AG10803 (cell line): ENCODE data around the gene U2AF2.

Experiments used
- DNase-seq: peaks from one replicate; pipeline ENCODE4 v3.0.0; 2010; ENCODE audit warnings: low read depth
- H3K4me3 ChIP-seq: 2 replicates; pipeline ENCODE4 v1.5.1; 2011; ENCODE audit warnings: mild to moderate bottlenecking, low read length, control low read depth
- TF ChIP-seq, protein P1 (sequence below): conservative IDR thresholded peaks from 2 replicates; pipeline ENCODE4 v1.5.1; 2011; ENCODE audit warnings: mild to moderate bottlenecking, low read length, control low read depth, inconsistent platforms

Gene U2AF2

DNA sequence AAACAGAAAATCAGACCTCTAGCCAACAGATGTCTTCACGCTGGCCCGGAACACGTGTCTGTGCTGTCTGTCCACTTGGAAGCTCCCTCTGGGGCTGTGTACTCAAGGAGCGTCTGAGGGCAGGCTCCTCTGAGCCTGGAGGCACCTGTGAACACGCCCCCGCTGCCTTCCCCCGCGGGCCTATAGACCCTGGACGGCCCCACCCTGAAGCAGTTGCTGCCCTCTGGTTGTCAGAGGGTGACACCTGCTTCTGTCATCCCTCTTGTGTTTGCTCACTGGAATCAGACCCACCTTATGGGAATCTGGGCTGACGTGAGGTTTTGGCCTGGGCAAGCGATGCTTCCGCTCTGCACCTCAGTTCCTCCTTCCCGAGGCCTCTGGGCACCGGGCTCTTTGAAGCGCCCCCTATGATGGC, 39.4 kb downstream of the U2AF2 start:
- TF ChIP-seq, protein P1, sequence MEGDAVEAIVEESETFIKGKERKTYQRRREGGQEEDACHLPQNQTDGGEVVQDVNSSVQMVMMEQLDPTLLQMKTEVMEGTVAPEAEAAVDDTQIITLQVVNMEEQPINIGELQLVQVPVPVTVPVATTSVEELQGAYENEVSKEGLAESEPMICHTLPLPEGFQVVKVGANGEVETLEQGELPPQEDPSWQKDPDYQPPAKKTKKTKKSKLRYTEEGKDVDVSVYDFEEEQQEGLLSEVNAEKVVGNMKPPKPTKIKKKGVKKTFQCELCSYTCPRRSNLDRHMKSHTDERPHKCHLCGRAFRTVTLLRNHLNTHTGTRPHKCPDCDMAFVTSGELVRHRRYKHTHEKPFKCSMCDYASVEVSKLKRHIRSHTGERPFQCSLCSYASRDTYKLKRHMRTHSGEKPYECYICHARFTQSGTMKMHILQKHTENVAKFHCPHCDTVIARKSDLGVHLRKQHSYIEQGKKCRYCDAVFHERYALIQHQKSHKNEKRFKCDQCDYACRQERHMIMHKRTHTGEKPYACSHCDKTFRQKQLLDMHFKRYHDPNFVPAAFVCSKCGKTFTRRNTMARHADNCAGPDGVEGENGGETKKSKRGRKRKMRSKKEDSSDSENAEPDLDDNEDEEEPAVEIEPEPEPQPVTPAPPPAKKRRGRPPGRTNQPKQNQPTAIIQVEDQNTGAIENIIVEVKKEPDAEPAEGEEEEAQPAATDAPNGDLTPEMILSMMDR, result no peak
- no peak overlapping the region for H3K4me3 ChIP-seq
- DNase-seq, result no peak

DNA sequence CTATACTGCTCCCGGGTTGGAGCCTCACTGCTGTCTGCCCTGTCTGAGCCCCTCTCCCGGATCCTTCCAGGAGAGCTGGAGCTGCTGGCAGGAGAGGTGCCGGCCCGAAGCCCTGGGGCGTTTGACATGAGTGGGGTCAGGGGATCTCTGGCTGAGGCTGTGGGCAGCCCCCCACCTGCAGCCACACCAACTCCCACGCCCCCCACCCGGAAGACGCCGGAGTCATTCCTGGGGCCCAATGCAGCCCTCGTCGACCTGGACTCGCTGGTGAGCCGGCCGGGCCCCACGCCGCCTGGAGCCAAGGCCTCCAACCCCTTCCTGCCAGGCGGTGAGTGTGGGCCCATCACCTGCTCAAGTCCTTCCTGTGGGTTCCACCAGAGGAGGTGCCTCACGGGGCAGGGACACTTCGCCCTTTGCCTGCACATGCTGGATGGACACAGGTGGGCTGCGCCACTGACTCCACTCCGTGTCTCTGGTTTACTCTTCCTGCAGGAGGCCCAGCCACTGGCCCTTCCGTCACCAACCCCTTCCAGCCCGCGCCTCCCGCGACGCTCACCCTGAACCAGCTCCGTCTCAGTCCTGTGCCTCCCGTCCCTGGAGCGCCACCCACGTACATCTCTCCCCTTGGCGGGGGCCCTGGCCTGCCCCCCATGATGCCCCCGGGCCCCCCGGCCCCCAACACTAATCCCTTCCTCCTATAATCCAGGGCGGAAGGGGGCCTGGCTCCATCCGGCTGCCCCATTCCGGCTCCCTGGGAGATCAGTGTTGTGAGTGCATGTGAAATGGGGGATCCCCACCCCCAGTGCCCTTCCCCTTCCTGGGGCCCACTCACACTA, 40.0 kb downstream of the U2AF2 start:
- DNase-seq, result no peak
- TF ChIP-seq, protein P1, result no peak
- H3K4me3 ChIP-seq, result no peak overlapping the region

DNA sequence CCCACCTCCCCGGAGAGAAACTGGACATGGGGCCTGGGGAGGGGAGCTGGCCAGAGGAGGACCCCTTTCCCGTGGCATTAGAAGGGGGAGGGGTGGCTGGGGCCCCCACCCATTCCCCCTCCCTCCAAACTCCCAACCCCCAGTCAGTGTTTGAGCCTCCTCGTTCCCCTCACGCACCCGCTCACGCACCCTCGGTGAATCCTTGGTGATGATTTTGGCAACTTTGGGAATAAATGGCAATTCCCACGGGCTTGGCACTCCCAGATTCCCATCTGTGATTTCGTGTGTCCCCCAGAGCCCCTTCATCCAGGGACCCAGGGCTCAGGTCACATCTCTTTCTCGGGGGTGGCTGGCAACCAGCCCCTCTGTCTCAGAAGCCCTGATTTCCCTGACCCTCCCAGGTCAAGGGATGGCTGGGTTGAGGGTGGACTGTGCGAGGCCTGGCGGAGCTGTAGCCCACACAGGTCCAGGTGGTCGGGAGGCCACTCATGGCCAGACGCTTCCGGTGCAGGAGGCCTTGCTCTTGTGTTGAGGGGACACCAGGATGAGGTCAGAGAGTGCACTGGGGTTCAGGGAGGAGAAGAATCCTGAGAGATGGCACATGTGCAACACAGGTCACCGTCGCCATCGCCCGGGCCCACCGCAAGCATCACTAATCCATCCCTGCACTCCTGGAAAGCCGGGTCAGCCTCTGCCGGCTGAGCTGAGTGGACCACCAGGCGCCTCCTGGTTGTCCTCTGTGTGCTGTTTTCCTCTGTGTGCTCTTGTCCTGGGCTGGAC, 40.9 kb downstream of the U2AF2 start:
- H3K4me3 ChIP-seq, result no peak overlapping the region
- TF ChIP-seq, protein P1, result no peak
- DNase-seq, result no peak

DNA sequence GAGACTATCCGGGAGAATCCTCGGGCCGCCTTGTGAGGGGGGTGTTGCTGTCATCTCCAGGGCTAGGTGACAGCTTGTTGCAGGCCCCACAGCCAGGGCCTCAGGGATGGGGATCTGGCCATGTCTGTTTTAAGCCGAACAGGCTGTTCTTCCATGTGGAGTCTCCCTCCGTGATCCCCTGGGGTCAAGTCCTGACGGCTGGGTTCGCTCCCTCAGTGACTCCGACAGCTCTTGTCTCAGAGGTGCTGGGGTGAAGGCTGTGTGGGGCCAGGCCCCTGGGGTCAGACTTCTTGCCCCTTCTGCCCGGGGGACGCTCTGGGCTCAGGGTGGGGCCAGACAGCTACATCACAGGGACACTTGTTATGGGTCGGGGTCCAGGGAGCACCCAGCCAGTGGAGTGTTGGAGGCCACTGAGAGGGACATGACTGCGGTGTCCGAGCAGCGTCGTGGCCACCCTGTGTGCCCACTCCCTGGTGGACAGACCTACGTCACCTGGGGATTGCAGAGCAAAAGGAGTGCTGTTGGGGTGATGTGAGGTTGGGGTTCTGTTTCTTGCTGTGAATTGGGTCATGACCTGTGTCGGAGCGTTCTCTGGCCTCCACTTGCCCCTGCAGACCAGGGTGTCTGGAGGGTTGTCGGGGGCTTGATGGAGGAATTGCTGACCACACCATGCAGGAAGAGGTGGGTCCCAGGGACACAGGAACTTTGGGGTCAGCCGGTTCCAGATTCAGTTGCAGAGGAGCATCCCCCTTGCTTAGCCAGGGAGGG, 41.6 kb downstream of the U2AF2 start:
- no peak for DNase-seq
- H3K4me3 ChIP-seq, result no peak overlapping the region
- TF ChIP-seq, protein P1, result no peak

DNA sequence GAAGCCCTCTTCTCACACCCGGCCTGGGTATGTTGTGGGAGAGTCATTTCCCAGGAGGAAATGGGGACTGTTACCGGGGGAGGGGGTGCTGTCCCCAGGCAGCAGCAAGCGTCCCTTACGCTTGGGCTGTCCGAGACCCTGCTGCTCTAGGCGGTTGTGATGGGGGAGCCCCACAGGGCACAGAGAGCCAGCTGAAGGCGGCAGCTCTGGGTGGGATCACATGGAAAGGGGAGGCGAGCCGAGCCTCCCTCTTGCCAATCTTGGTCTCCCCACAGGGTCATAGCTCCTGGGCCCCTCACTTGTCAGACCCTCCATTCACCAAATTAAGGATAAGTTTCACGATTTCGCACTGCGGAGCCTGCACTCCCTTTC, 42.2 kb downstream of the U2AF2 start:
- TF ChIP-seq, protein P1, result no peak
- no peak for DNase-seq
- no peak overlapping the region for H3K4me3 ChIP-seq

DNA sequence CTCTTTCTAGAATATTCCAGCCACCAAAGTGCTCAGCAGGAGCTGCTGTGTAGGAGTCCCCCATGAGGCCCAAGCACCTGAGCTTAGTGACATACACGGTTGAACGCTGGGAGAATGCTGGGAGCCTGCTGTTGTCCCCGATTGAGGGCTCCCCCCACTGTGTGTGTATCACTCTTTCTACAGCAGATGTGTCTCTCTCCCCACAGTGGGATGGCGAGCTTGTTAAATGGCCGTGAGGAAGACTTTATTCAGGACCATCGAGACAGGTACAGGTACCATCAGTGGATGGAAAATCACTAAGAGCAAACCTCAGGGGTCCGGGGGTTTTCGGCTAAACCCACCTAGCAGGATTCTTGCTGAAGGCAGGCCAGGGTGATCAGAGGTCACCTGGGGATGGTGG, 42.9 kb downstream of the U2AF2 start:
- H3K4me3 ChIP-seq, result no peak overlapping the region

More for the DNA sequence above, 42.9 kb downstream of the U2AF2 start:
- DNase-seq, result no peak
- TF ChIP-seq, protein P1, result no peak
